ENCODE results near the gene GRIA1.
"Not testable (repeated sequence)": the region's sequence is repeated elsewhere in the genome, so short reads cannot be mapped to it uniquely, and the experiment has no call there.

The GRIA1 gene

GRCh38 chr5:153816870-153817269 is 326.4 kb downstream of the GRIA1 start:
- in situ Hi-C loops (cut with HindIII; ENCODE audit: low sequenced_read_pairs), result loop anchor here (10.0 kb wide), 1 partner anchor 192 kb away; no protein-coding TSS in a partner anchor

GRCh38 chr5:153818626-153819025 is 328.2 kb downstream of the GRIA1 start:
- in situ Hi-C loops (cut with HindIII; ENCODE audit: low sequenced_read_pairs), result loop anchor here (10.0 kb wide), 1 partner anchor 194 kb away; no protein-coding TSS in a partner anchor

GRCh38 chr5:153823036-153823435 is 332.6 kb downstream of the GRIA1 start:
- in situ Hi-C loops (cut with HindIII; ENCODE audit: low sequenced_read_pairs), result no loop called here

GRCh38 chr5:153824909-153825308 is 334.4 kb downstream of the GRIA1 start:
- in situ Hi-C loops (cut with HindIII; ENCODE audit: low sequenced_read_pairs), result no loop called here

- in situ Hi-C loops (cut with HindIII; ENCODE audit: low sequenced_read_pairs), result no loop called here
Measured at GRCh38 chr5:153827397-153827796, 336.9 kb downstream of the GRIA1 start.

GRCh38 chr5:153829510-153830065 is 339.1 kb downstream of the GRIA1 start:
- in situ Hi-C loops (cut with HindIII; ENCODE audit: low sequenced_read_pairs), result no loop called here

- in situ Hi-C loops (cut with HindIII; ENCODE audit: low sequenced_read_pairs), result no loop called here
Measured at GRCh38 chr5:153831973-153832372, 341.5 kb downstream of the GRIA1 start.

GRCh38 chr5:153835891-153836515 is 345.5 kb downstream of the GRIA1 start:
- in situ Hi-C loops (cut with HindIII; ENCODE audit: low sequenced_read_pairs), result no loop called here

GRCh38 chr5:153849303-153850113 is 359.0 kb downstream of the GRIA1 start:
- in situ Hi-C loops (cut with HindIII; ENCODE audit: low sequenced_read_pairs), result not testable (repeated sequence)

GRCh38 chr5:153860195-153860886 is 369.9 kb downstream of the GRIA1 start:
- in situ Hi-C loops (cut with HindIII; ENCODE audit: low sequenced_read_pairs), result no loop called here

- in situ Hi-C loops (cut with HindIII; ENCODE audit: low sequenced_read_pairs), result not testable (repeated sequence)
Measured at GRCh38 chr5:153862906-153863305, 372.4 kb downstream of the GRIA1 start.

Measured in DLD1 (cell line).